Caki2 (cell line): ENCODE data around the gene CENPB. TPM values are rescaled to one million over a fixed set of nuclear protein-coding genes. Genes with fewer than 3 reads are reported as not detected.

Experiments used
- DNase-seq: peaks from one replicate; pipeline ENCODE4 v3.0.0-alpha.2; 2015; ENCODE audit warnings: low read depth
- in situ Hi-C: cut with HindIII; loops from 2 replicates; pipeline ENCODE4 v1.10.0; 2016; ENCODE audit warnings: low sequenced_read_pairs, low pct_unique_long_range_greater_than_20kb, mixed read lengths
- total RNA-seq: library from RNA; depleted of rRNA; stranded (reverse); fragments of >200 nt; shearing (Covaris generic); gene quantifications from 2 replicates; pipeline ENCODE4 v1.2.3, GENCODE V29; 2014; ENCODE audit warnings: low replicate concordance

CENPB gene
- total RNA-seq, 1 experiment from 2014 or later = 101 TPM

GRCh38 chr20:3778976-3779375 is 7.6 kb downstream of the CENPB start:
- in situ Hi-C loops = no loop called here
- DNase-seq = no peak

GRCh38 chr20:3777716-3778629 is 8.6 kb downstream of the CENPB start:
- in situ Hi-C loops = no loop called here
- no peak for DNase-seq

DNA sequence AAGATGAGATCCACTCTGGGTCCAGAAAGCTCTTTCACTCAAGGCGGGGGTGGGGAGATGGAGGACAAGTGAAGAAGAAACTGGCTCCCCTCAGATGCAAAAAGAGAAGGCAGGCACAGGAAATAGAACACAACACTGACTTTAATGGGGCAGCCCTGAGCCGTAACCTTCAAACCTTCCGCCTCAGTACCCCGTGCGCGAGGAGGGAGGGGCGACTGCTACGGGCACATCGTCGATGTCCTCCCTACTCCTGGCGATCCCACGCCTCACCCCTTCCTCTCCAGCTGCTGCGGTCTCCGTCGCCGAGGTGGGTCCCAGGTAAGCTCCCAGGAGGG is 9.2 kb downstream of the CENPB start:
- no peak for DNase-seq
- in situ Hi-C loops = no loop called here

DNA sequence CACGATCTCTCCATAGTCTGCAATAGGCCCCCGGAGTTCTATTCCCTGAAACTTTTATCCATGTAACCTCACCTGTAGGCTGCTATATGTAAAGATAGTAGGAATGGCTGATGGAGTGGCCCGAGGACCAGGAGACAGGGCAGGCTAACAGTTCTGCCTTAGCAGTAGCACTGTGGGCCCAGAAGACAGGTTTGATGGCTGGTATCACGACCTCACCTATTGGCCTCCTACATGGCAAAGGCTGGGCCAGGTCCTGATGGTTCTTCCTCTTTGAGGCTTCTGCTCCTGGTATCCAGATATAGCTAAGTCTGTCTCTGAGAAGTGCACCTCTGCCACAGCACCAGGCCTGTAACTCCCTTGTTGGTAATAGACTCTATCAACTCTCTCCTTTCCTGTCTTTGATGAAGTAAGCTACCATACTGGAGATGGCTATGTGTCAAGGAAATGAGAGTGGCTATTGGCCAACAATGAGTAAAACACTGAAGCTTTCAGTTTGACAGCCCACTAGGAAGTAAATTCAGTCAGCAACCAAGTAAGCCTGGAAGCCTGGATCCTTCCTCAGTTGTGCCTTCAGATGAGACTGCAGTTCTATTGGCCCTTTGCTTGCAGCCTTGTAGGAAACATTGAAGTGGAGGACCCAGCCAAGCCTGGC is 11.0 kb downstream of the CENPB start:
- DNase-seq = no peak
- in situ Hi-C loops = no loop called here

DNA sequence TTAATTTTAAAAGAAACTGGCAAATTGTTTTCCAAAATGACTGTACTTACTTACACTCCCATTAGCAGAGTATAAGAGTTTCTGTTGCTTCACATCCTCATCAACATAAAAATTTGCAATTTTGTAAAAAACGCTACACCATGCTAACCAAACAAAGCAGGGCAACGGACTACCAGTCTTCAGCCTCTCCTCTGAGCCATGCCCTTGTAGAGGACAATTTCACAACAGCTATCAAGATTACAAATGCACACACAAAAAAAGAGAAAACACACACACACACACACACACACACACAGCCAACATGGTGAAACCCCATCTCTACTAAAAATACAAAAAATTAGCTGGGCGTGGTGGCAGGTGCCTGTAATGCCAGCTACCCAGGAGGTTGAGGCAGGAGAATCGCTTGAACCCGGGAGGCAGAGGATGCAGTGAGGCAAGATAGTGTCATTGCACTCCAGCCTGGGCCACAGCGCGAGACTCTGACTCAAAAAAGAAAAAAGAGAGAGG is 14.9 kb downstream of the CENPB start:
- in situ Hi-C loops = no loop called here
- no peak for DNase-seq

DNA sequence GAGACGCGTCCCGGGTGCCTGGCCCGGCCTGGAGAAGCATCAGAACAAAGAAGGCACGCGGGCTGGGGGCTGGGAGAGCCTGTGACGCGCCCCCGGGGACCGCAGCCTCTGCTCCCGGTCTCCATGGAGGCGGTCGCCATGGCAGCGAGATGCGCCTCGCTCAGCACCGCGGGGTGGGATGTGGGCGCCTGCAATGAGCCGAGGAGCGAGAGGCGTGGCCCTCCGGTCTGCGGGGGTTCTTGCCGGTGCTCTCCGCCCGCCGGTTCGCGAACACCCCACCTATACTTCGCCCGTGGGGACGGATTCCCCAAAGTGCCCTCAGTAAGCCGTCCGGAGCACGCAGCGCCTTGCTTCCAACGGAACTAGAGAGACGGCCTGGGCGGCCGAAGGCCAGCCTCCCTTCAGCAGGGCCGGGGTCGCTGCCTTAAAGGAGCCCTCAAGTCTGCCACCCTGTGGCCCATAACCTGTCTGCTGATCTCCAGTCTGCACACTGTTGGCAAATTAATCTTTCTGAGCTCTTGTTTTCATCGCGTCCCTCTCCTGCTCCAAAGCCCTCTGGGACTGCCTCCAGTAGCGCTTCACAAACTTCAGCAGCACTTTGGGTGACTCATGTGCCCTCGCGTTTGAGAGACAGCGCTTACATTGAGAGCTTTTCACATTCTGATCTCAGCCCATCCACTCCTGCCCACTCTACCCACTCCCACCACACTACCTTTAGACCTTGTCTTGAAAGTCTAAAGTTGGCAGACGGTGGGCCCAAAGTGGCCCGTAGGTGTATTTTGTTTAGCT is 18.0 kb downstream of the CENPB start:
- in situ Hi-C loops = no loop called here
- DNase-seq = peak; percentile 86

DNA sequence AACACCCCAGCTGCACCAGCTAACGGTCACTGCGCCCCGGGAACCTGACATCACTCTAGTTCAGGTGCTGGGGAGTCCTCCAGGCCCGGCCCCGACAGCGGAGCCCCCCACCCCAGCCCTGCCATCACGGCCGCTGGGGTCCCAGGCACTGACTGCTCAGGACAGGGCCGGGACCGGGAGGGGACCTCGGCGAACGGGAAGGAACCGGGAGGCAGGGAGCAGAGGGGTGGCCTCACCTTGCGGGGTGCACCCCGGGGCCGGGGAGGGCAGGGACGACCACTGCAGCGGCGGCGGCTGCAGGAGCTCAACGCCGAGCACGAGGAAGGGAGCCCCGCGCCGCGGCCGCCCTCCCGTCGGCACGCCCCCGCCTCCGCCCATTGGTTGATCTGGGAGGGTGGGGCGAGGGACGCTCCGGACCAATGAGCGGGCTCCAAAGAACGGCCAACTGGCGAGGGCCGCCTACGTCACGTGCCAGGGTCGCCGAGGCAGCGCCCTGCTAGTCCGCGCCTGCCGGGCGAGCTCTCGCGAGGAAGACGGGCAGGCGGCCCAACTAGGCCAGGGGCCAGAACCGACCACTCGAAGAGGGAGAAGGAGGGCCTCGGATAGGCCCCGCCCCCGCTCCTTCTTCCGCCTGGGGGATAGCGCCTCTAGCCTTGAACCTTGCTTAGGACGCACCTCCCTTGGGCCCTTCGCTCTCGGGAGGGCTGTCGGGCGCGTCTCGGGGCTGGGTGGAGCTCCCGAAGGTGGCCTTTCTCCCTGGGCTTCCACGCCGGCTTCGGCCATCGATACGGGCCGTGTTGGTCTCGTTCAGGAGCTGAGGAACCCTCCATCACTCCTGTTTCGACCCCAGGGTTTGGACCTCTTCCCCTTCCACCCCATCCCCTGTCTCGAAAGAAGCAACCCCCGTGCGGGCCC is 18.9 kb downstream of the CENPB start, which contains the start of gene ADISSP:
TSS of gene ADISSP (minus strand) at position 327 of the 915 bp plus-strand sequence. CDS start 7,653 bp downstream, outside the sequence.
- in situ Hi-C loops = no loop called here
- DNase-seq = peak; percentile 99

DNA sequence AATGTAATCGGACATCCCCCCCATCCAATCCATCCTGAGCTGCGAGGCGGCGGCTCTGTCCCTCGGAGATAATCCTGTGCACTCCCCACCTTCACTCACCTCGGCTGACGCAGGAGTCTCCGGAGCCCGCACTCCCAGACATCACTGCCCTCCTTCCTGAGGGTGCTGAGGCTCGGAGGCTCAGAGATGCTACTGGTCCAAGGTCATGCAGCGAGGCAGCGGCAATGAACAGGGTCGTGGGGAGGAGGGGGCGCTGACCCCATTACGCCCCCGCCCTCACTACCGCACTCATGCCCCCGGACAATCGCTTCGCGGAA is 19.5 kb downstream of the CENPB start:
- no peak for DNase-seq
- in situ Hi-C loops = no loop called here

GRCh38 chr20:3766422-3767109 is 20.0 kb downstream of the CENPB start:
- no peak for DNase-seq
- in situ Hi-C loops = no loop called here

- DNase-seq = no peak
- in situ Hi-C loops = no loop called here
Observed at GRCh38 chr20:3765171-3765882, 21.2 kb downstream of the CENPB start.

- in situ Hi-C loops = no loop called here
- DNase-seq = no peak
Observed at GRCh38 chr20:3764659-3765058, 21.9 kb downstream of the CENPB start.

DNA sequence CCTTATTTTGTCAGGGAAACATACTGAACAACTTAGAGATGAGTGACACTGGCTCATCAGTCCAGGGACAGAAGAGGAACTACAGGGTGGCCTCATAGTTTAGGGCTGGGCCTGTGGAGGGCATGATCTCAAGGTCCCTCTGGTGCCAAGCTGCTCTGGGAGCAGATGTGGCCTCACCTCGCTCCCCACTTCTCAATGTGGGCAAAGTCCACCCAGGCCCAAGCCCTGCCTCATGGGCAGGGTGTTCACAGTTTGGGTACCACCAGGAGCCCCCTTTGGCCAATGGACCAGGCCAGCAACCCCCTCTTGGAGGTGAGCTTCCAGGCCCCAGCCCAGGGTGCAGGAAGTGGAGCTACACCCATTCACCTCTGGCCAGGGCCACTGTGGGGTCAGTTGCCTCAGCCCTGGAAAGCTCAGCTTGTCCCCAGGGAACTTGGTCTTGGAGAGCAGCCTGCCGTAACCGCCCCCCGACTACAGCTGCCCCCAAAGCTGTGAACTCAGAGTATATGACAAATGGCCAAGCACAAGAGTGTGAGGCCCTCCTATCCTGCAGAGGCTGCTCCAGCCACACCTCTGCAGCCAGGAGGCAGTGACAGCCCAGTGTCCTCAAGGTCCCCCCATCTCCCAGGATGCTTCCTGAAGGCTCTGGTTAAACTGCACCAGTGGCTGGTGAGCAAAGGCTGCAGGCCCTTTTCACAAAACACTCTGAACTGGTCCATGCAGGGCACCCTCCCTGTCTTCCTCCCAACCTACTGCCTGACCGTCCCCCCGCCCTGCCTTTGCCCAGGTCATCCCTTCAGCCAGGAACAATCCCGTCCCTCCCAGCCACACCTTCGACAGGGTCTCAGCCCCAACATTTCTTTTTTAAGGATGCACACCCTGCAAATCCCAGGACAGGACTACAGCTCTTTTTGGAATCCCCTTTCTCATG is 22.6 kb downstream of the CENPB start:
- in situ Hi-C loops = no loop called here
- DNase-seq = no peak

DNA sequence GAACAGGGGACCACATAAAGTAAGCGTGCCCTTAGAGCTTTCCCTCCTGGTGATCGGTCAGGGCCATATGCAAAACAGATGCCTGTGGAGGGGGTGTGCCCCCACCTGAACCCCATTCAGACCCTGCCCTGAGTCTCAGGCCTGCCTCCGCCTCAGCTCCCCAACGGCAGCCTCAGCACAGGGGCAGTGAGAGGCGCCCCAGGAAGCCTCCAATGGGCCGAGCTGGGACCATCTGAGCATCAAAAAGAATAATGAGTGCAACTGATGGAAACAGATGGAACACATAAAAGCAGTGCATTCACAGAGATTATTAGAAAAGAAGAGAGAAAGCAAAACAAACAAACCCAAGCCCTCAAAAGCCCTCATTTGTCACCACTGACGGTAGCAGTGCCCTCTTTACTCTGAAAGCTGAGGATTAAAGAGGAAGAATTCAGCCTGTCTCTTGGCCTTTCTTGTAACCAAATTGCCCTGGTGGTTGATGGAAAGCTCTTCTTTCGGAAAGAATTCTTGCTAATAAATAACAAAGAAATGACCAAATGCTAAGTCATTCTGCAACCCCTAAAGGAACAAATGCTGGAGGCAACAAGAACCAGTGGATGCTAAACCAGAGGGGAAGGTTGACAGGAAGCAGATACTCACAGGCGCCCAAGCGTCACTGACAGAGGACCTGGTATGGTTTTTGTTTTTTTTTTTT is 25.7 kb downstream of the CENPB start:
- in situ Hi-C loops = no loop called here
- DNase-seq = peak; percentile 48

GRCh38 chr20:3759884-3760283 is 26.7 kb downstream of the CENPB start:
- DNase-seq = no peak
- in situ Hi-C loops = no loop called here

GRCh38 chr20:3759316-3759823 is 27.2 kb downstream of the CENPB start:
- in situ Hi-C loops = no loop called here
- no peak for DNase-seq
